NCI-H526 treated with DMSO at 0.1 percent for 48 hours (cell line): ENCODE results near the gene NCKAP5L.

Experiments
- DNase-seq: peaks from one replicate; lab custom pipeline; 2025; lab: John Stamatoyannopoulos, UW

The NCKAP5L gene

GRCh38 chr12:49823350-49823749, 4.9 kb downstream of the NCKAP5L start:
- no peak for DNase-seq

GRCh38 chr12:49821373-49822287, 6.6 kb downstream of the NCKAP5L start:
- no peak for DNase-seq

GRCh38 chr12:49819786-49820185, 8.4 kb downstream of the NCKAP5L start:
- DNase-seq: no peak

- DNase-seq: no peak
Observed at GRCh38 chr12:49818241-49818895, 9.8 kb downstream of the NCKAP5L start.

- DNase-seq: no peak
Observed at GRCh38 chr12:49813131-49813530, 15.1 kb downstream of the NCKAP5L start.

- DNase-seq: no peak
Observed at GRCh38 chr12:49811961-49812401, 16.2 kb downstream of the NCKAP5L start.

GRCh38 chr12:49811136-49811535, 17.1 kb downstream of the NCKAP5L start:
- no peak for DNase-seq

- DNase-seq: no peak
Observed at GRCh38 chr12:49809906-49810389, 18.3 kb downstream of the NCKAP5L start.

GRCh38 chr12:49809381-49809905, 18.8 kb downstream of the NCKAP5L start:
- no peak for DNase-seq

GRCh38 chr12:49808686-49809380, 19.4 kb downstream of the NCKAP5L start:
- no peak for DNase-seq

- DNase-seq: no peak
Observed at GRCh38 chr12:49807991-49808580, 20.1 kb downstream of the NCKAP5L start.

GRCh38 chr12:49806877-49807276, 21.3 kb downstream of the NCKAP5L start:
- DNase-seq: no peak

GRCh38 chr12:49806321-49806813, 21.8 kb downstream of the NCKAP5L start:
- DNase-seq: no peak

- no peak for DNase-seq
Observed at GRCh38 chr12:49805409-49805808, 22.8 kb downstream of the NCKAP5L start.

GRCh38 chr12:49804821-49805220, 23.4 kb downstream of the NCKAP5L start:
- DNase-seq: no peak

GRCh38 chr12:49803693-49804450, 24.3 kb downstream of the NCKAP5L start:
- DNase-seq: no peak

- no peak for DNase-seq
Observed at GRCh38 chr12:49801141-49802063, 26.8 kb downstream of the NCKAP5L start.

- no peak for DNase-seq
Observed at GRCh38 chr12:49800421-49801140, 27.6 kb downstream of the NCKAP5L start.

GRCh38 chr12:49798934-49799333, 29.3 kb downstream of the NCKAP5L start:
- DNase-seq: no peak
